ENCODE measurements around the gene ASCC3.
"Not testable (repeated sequence)": the region's sequence is repeated elsewhere in the genome, so short reads cannot be mapped to it uniquely, and the experiment has no call there.

ASCC3 gene

DNA sequence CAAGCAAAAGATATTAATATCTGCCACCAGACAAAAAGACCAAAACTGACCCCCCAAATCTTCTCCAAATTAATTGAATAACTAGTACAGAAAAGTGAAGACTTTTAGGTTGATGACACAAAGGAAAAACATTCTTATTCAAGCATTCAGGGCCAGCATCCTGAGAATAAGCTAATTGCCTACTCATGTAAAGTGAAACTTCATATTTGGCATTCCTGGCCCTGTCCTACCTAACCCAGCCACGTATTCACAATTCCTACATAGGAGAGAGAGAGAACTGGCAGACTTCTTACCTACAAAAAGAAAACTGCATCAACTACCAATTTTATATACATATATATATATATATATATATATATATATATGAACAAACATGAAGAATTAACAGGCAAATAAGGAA is 4.9 kb upstream of the ASCC3 start:
- DNase-seq: no peak

DNA sequence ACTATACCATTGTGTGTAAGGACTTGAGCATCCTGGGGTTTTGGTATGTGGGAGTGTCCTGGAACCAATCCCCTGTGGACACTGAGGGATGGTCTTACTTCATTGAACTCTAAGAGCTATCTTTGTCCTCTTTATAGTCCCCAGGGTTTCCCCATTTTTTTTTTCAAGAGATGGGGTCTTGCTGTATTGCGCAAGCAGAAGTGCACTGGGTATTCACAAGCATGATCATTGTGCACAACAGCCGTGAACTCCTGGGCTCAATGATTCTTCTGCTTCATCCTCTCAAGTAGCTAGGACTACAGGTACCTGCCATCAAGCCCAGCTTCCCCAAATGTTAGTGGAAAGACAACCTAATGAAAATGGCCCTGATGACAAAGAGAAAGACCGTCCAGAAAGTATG is 2.2 kb upstream of the ASCC3 start:
- DNase-seq: no peak

DNA sequence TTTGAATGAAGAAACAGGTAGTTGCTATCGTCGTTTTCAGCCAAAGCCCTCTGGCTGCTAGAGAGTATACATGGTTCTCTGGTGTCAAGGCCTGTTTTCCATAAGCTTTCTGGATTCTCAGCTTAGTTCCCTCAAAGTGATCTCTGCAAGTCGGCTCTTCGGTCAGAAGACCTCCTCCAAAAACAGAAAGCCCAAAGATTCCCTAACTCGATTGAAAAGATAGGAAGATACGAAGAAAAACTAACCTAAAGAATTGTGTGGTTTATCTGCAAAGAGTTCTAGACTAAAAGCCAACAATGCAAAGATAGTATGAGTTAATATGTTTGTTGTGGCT is 545 bp upstream of the ASCC3 start:
- no peak for DNase-seq

DNA sequence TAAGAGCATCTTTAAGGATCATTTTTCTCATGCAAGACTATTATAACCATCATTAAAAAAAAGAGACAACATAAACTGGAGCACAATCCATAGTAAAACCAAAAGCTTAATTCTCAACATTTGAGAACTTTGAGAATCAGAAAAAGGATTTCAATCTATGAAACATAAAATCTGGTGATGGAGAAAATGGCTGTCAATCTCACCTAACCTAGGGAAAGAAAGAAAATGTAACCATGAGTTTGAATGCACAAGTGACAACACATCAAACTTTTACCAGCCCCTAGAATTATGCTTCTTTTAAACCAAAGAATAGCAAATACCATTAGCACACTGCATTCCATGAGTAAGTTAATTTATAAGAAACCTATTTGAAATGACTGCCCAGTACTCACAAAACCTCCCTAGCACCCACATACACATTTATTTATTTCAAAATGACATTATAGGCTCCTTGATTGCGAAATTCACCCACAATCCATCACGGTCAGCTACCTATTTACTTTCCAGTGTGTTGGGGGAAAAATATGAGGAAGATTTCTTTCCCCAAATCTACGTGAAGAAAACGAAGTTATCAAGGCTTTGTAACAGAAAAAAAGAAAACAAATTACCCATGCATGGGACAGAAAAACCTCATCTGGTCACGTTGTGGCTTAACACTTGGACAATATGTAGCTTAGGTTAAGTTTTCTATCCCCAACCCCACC is 828 bp downstream of the ASCC3 start:
- DNase-seq: no peak

DNA sequence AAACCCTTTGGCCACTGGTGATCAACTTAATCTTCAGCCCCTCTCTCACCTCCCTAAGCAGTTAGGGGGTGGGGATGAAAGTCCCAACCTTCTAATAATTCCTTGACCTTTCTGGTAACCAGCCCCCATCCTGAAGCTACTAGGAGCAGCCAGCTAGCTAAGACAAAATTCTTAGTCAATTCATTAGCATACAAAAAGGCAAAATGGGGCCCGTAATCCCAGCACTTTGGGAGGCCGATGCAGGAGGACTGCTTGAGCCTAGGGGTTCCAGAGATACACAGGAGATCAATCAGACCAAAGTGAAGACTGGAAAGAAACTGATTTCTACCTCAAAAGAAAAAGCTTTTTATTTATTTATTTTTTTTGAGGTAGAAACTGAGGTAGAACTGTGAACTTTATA is 1.8 kb downstream of the ASCC3 start:
- DNase-seq: no peak

DNA sequence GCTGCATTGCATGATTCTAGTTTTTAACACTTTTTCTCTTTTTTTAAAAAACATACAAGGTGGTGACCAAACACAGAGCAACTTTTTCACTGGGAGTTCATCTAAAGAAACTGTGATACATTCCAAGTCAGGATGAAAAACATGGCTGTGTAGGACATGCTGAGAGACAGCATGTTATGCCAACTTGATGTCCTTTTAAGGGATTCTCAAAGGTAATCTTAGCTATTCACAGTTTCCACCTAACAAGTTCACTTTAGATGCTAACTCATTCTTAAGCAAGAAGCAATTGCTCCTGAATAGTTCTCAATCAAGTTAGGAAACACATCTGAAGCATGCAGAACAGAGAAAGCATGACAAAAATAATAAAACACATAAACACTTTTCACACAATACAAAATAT is 3.3 kb downstream of the ASCC3 start:
- no peak for DNase-seq

DNA sequence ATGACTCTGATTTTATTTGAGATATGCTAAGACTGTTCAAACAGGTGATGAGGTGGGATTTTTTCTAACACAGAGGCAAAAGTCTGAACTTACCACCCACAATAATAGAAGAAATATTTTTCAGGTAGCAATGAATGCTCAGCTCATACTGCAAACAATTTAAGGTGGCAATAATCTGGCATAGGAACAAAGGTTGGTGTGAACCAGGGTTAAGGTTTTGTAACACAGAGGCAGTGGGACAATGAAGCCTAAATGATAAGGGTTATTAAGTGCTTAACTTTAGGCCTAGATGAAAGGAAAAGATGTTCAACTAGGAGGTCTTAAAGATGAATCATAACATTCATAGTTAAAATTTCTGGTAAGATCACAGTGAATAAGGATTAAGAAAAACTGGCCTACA is 4.9 kb downstream of the ASCC3 start:
- no peak for DNase-seq

DNA sequence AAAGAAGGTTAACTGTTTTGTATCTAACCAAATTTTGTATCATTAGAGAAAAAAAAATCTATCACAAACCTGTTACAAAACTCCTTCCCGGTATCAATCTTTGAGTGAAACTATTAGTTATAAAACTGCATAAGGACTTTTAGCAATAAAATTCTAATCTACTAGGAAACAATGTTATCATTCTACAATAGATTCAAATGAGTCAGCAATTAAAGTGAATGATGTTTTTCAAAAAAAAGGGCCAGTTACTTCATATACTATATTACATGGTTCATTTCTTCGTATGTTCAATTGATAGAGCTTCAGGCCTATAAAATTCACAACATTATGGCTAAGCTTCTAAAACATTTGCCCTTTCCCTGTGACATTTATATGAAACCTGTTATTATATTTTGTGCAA is 15.6 kb downstream of the ASCC3 start:
- no peak for DNase-seq

DNA sequence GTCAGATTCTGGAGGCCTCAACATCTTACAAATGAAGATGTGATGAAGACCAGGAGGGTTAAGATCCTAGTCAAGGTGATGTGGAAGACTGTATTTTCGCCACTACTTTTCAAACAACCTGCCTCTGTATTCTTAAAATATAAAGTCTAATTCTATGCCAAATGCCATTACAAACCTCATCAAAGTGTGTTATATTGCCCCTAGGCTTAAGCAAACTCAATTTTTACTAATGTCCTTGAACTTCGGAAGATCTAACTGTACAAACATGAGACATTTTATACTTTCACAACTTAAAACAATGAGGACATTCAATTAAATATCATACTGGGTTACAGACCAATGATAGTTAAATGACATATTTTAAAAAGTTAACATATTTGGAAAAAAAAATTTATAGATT is 19.1 kb downstream of the ASCC3 start:
- DNase-seq: no peak

DNA sequence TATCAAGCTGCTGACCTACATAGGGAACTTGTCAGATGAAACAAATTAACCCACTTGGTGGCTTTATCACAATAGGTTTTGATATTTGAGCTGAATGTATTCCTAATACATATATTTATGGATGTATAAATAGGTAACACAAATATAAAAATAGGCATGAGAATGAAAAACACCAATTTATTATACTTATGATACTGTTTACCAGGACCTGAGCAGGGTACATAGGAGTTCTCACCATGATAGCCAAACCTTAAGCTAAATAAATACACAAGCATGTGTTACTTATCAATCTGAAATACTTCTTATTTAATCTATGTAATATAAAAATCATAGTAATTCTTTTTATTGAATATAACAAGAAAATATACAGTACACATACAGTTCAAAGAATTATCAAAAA is 25.0 kb downstream of the ASCC3 start:
- DNase-seq: no peak

DNA sequence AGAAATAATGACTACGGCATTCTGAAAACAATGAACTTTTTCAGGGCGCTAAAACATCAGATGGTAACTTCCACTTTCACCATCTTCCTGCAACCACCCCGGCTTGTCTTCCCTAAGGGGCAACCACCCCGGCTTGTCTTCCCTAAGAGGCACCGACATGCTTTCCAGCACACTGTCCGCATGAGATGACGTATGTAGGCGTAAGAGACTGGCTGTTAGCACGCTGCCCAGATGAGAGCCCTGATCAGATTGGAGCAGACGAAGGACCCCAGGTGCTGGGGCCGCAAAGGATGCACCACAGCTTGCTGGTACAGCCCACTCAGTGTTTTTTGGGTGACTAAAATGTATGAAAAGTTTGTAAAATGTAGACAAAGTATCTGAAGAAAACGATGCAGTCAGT is 29.3 kb downstream of the ASCC3 start:
- DNase-seq: no peak

DNA sequence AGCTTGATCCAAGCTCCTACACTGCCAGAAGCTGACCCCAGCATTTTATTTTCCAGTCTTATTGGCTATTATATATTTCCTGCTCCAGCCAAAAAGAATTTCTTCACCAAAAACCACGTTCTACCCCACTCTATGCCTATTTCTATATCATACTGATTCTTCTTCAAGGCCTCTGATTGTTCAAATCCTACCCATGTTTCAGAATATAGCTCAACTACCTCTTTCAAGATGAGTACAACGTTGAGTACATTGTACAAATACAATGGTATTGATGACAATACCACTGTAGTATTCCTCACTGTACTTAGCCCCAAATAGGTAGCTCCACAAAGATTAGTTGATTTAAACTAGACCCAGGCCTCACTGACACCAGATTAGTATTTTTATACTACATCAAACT is 31.0 kb downstream of the ASCC3 start:
- no peak for DNase-seq

DNA sequence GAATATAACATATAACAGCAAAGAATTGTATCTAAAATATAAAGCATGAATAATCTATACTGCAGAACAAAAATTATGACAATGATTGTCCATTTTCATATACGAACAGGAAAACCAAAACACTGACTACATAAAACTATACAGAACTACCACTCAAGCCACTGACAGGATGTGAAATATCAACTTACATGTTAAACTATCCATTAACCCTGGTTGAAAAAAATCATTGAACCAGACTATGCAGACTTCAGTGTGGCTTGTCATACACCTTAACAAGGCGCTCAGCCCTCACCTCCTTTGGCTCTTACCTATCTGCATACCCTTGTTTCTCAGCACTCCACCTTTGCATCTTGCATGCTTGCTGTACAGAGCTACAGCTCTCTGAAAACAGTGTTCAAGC is 34.9 kb downstream of the ASCC3 start:
- DNase-seq: no peak

DNA sequence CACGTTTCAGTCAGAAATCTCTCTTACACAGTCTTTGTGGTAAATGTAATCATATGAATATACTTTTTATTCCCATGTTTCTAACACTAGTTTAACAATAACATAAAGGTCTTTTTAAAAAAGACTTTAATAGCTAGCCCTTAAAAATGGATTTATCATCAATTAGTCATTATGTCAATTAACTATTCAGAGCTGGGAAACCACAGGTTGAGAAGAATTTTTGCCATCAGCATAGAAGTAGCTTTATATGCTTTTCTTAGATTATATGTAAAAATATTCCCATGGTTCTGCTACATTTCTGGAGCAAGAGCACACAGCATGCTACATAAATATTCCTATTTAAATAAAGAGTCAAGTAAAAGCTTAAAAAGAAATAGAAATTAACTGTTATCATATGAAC is 35.5 kb downstream of the ASCC3 start:
- no peak for DNase-seq

DNA sequence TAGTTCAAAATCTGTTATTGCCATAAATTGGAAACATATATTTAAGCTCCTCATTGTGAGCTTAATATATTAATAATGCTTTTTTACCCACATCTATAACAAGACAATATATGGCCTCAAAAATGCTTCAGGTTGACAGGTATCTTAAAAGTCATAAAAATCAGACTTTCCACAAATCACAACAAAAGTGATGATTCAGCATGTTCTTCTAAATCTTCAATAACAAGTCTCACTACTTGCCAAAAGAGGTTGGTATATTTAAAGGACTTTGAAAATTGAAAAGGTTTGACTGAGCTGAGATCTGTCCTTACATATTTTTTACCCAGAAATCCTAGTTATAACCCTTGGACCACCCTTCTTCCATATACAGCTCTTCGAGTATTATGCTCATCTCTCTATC is 41.7 kb downstream of the ASCC3 start:
- no peak for DNase-seq

DNA sequence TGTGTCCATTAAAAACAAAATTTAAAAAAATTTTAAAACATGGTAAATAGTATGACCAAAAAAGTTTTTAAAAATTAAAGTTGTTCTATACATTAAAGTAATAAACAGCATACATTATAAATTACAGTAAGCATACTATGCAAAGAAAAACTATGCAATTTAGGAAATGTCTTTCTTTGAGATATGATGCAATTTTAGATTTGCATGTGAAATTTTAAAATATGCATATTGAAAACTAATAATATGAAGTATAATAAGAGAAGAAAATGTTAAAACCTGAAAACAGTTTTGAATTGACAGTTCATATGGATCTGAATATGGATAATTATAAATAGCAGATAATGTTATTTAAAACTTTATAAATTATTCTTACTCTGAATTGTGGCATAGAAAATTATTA is 43.1 kb downstream of the ASCC3 start:
- DNase-seq: no peak

DNA sequence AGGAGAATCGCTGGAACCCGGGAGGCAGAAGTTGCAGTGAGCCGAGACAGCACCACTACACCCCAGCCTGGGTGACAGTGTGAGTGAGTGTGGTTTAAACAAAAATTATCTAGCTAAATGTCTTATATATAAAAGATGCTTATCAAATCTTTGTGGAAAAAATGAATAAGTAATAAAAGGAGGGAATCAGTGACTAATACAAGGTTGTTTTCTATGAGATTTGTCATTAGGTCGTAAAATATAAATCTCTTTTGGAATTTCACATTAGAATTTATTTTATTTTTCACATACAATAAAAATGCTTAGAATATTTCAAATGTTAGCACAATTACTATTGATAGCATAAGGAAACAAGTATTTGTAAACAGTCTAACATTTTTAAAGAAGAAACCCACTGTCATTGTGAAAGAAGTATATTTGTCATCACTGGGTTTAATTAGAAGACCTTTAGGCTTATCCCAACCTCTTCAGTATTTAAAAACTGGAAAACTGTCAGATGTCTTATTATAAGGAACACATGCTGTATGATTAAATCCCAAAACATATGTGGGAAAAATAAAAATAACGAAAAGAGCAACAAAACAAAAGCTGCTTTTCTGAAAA is 47.1 kb downstream of the ASCC3 start:
- DNase-seq: no peak

DNA sequence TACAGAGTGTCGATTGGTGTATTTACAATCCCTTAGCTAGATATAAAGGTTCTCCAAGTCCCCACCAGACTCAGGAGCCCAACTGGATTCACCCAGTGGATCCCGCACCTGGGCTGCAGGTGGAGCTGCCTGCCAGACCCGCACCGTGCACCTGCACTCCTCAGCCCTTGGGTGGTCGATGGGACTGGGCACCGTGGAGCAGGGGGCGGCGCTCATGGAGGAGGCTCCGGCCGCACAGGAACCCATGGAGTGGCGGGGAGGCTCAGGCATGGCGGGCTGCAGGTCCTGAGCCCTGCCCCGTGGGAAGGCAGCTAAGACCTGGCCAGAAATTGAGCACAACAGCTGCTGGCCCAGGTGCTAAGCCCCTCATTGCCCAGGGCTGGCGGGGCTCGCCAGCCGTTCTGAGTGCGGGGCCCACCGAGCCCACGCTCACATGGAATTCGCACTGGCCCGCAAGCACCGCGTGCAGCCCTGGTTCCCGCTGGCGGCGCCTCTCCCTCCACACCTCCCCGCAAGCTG is 52.0 kb downstream of the ASCC3 start:
- DNase-seq: not testable (repeated sequence)

DNA sequence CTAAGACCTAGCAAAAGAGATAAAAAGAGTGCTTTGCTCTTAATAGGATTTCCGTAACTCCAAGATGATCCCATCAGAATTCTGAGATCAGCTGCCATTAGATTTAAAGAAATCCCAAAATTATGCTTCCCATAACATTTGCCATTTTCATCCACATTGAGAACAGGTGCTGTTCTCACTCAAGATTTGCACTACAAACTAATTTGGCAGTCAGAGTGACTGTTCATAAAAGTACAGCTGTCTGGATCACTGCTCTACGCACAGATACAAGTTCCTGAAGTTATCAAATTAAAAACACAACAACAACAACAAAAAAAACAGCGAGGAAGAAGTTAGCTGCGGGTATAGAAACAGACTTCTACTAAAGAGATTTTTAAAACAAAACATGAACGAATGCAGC is 58.1 kb downstream of the ASCC3 start:
- DNase-seq: no peak

DNA sequence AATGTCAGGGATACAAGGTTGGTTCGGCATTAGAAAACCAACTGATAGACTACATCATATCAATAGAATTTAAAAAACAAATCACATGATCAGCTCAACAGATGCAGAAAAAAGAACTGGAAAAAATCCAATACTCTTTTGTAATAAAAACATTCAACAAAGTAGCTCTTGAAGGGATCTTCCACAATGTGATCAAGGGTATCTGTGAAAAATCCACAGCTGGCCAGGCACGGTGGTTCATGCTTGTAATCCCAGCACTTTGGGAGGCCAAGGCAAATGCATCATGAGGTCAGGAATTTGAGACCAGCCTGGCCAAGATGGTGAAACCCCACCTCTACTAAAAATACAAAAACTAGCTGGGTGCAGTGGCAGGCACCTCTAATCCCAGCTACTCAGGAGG is 63.1 kb downstream of the ASCC3 start:
- DNase-seq: no peak

DNA sequence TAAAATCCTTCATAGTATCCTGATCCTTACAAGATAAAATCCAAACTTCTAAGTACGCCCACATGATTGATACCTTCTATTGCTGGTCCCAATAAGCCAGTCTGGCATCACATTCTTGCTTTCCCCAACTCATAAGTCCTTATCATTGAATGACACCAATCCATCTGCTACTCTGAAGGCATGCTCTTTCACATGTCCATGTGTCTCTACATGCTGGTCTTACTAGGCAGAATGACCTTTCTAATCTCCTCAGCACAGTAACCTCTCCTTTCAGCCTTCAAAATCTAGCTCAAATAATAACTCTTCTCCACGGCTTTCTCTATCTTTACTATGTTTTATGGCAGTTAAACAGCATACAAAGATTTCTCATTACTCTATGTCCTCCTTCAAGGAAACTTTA is 71.1 kb downstream of the ASCC3 start:
- no peak for DNase-seq

DNA sequence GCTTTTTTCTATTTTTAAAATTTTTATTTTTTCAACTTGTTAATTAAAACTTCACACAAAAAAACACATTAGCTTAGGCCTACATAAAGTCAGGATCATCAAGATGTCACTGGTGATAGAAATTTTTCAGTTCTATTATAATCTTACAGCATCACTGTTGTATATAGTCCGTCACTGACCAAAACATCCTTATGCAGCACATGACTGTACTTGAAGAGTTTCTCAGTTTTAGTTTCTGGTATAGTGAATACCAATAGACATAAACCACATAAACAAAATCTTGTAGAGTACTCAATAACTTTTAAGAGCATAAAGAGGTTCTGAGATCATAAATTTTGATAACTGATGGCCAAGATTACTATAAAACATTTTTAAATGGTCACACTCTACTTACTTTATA is 71.8 kb downstream of the ASCC3 start:
- no peak for DNase-seq

DNA sequence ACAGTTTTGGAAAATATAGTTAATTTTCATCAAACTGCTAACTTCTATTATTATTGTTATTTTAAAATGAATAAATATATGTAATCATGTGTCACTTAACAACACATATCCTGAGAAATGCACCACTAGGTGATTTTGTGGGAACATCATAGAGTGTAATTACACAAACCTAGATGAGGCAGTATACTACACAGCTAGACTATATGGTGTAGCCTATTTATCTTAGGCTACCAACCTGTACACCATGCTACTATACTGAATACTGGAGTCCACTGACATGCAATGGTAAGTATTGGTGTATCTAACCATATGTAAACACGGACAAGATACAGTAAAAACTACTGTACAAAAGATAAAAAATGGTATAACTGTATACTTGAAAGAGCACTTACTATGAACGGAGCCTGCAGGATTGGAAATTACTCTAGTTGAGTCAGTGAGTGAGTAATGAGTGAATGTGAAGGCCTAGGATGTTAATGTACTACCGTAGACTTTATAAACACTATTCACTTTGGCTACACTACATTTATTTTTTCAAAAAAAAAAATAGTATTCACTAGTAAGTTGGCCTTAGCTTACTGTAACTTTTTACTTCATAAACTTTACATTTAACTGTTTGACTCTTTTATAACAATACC is 72.4 kb downstream of the ASCC3 start:
- no peak for DNase-seq

DNA sequence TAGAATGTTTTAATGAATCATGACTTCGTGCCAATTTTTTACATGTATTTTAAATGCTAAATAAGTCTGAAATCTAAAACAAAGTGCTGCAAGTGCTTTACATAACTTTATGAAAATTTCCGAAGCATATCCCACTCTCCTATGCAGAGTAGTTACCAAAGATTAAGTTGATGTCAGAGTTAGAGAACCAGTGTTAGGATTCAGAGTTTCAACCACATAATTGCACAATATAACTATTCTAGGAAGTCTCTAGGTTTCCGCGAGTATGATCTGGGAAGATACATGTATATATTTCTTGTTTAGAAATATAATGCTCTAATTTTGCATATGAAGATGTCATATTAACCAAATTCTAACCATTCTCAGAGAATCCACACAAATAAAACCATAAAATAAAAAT is 74.8 kb downstream of the ASCC3 start:
- no peak for DNase-seq

Measured in stimulated activated CD4-positive, alpha-beta T cell treated with anti-CD3 and anti-CD28 coated beads, Interleukin-12 subunit alpha, Interleukin-12 subunit beta, amount 100 ng/mL, for 4 hours (primary cell).